ENCODE results near the gene OR10G3. TPM values are rescaled to one million over a fixed set of nuclear protein-coding genes. Genes with fewer than 3 reads are reported as not detected.

Gene OR10G3
- total and polyA plus RNA-seq, 2 experiments from 2014 or later: not detected

Other genes with a start within 250 kb of the OR10G3 start
- 154 and 187 TPM in 2 replicates for gene SUPT16H, start 196.1 kb downstream of the OR10G3 start, total RNA-seq (2014; rRNA removed; shearing (Covaris generic))
- gene SUPT16H, start 196.1 kb downstream of the OR10G3 start, polyA plus RNA-seq (2016; fragmentation: Nextera tagmentation; extraction: Ambion mirVana): 260 and 268 TPM in 2 replicates
- 97.2 and 129 TPM in 2 replicates for gene CHD8, start 124.0 kb downstream of the OR10G3 start, total RNA-seq (2014; rRNA removed; shearing (Covaris generic))
- gene CHD8, start 124.0 kb downstream of the OR10G3 start, polyA plus RNA-seq (2016; fragmentation: Nextera tagmentation; extraction: Ambion mirVana): 95.5 and 96.2 TPM in 2 replicates
- gene RAB2B, start 103.1 kb downstream of the OR10G3 start, total RNA-seq (2014; rRNA removed; shearing (Covaris generic)): 29.9 and 35.7 TPM in 2 replicates
- gene RAB2B, start 103.1 kb downstream of the OR10G3 start, polyA plus RNA-seq (2016; fragmentation: Nextera tagmentation; extraction: Ambion mirVana): 11.7 and 12.9 TPM in 2 replicates
- gene TOX4, start 102.9 kb downstream of the OR10G3 start, total RNA-seq (2014; rRNA removed; shearing (Covaris generic)): 37.2 and 45.6 TPM in 2 replicates
- gene TOX4, start 102.9 kb downstream of the OR10G3 start, polyA plus RNA-seq (2016; fragmentation: Nextera tagmentation; extraction: Ambion mirVana): 67.1 and 72.8 TPM in 2 replicates
- 125 and 140 TPM in 2 replicates for gene METTL3, start 68.7 kb downstream of the OR10G3 start, total RNA-seq (2014; rRNA removed; shearing (Covaris generic))
- gene METTL3, start 68.7 kb downstream of the OR10G3 start, polyA plus RNA-seq (2016; fragmentation: Nextera tagmentation; extraction: Ambion mirVana): 87.0 and 100 TPM in 2 replicates
- 256 and 281 TPM in 2 replicates for gene SALL2, start 53.7 kb downstream of the OR10G3 start, total RNA-seq (2014; rRNA removed; shearing (Covaris generic))
- gene SALL2, start 53.7 kb downstream of the OR10G3 start, polyA plus RNA-seq (2016; fragmentation: Nextera tagmentation; extraction: Ambion mirVana): 121 TPM in 2 replicates
- not detected in 2 replicates for gene OR10G2, start 54.9 kb upstream of the OR10G3 start, total RNA-seq (2014; rRNA removed; shearing (Covaris generic))
- gene OR10G2, start 54.9 kb upstream of the OR10G3 start, polyA plus RNA-seq (2016; fragmentation: Nextera tagmentation; extraction: Ambion mirVana): not detected in 2 replicates
- not detected in 2 replicates for gene OR4E2, start 73.8 kb upstream of the OR10G3 start, total RNA-seq (2014; rRNA removed; shearing (Covaris generic))
- gene OR4E2, start 73.8 kb upstream of the OR10G3 start, polyA plus RNA-seq (2016; fragmentation: Nextera tagmentation; extraction: Ambion mirVana): not detected in 2 replicates
- gene OR4E1, start 93.7 kb upstream of the OR10G3 start, total RNA-seq (2014; rRNA removed; shearing (Covaris generic)): not detected in 2 replicates
- not detected in 2 replicates for gene OR4E1, start 93.7 kb upstream of the OR10G3 start, polyA plus RNA-seq (2016; fragmentation: Nextera tagmentation; extraction: Ambion mirVana)

All from GM23338 (cell line).